Activated B cell treated with CpG ODN at 0.5 μM for 24 hours (primary cell): ENCODE measurements around the gene MYMK. TPM values are rescaled to one million over a fixed set of nuclear protein-coding genes. Genes with fewer than 3 reads are reported as not detected.

Source experiments
- ATAC-seq: fragments of 200-7000 bp; cut with Tn5 transposase; one replicate; pipeline ENCODE4 v1.10.0; 2021; ENCODE audit warnings: low read depth, mild to moderate bottlenecking, moderate library complexity
- CTCF ChIA-PET: fragments of 350-600 bp; sonication (Branson Sonifier 250); formaldehyde crosslinking; loops from one replicate; lab custom pipeline; 2021; ENCODE audit warnings: antibody characterized with exemption; lab: Charles Lee
- POLR2A ChIA-PET: fragments of 350-600 bp; sonication (Branson Sonifier 250); formaldehyde crosslinking; loops from one replicate; lab custom pipeline; 2021; ENCODE audit warnings: antibody characterized with exemption; lab: Charles Lee
- DNase-seq: peaks from one replicate; pipeline ENCODE4 v3.0.0; 2022
- H3K27ac Mint-ChIP-seq: one replicate; pipeline ENCODE4 v1.8.0; 2020; ENCODE audit warnings: mixed read lengths
- H3K27me3 Mint-ChIP-seq: one replicate; pipeline ENCODE4 v1.8.0; 2021; ENCODE audit warnings: mixed read lengths
- H3K36me3 Mint-ChIP-seq: one replicate; pipeline ENCODE4 v1.8.0; 2021; ENCODE audit warnings: low read depth, mixed read lengths
- H3K4me1 Mint-ChIP-seq: one replicate; pipeline ENCODE4 v1.8.0; 2021; ENCODE audit warnings: mixed read lengths
- H3K4me3 Mint-ChIP-seq: one replicate; pipeline ENCODE4 v1.8.0; 2020; ENCODE audit warnings: mild to moderate bottlenecking, mixed read lengths
- H3K9me3 Mint-ChIP-seq: one replicate; pipeline ENCODE4 v1.8.0; 2020; ENCODE audit warnings: mixed read lengths
- CTCF ChIP-seq: fragments of 200-600 bp; IDR thresholded peaks from one replicate; pipeline ENCODE4 v1.8.0; 2022; ENCODE audit warnings: antibody characterized with exemption, mild to moderate bottlenecking
- intact Hi-C: fragments of 100-400 bp; cut with micrococcal nuclease; formaldehyde crosslinking; loops from one replicate; pipeline ENCODE4 v1.15.1; 2024
- total RNA-seq: library from RNA; stranded (reverse); gene quantifications from 2 replicates; pipeline ENCODE4 v1.2.3, GENCODE V29; 2022

The MYMK gene
- total RNA-seq, 1 donor from 2014 or later = not detected

- Mint-ChIP-seq H3K27me3 (no peaks in the 10 kb centered on the region), H3K9me3 (no peaks in the 10 kb centered on the region), H3K27ac (no peak overlapping the region), H3K4me3 (no peak overlapping the region), H3K36me3 (no peaks in the 10 kb centered on the region), H3K4me1 (no peaks in the 10 kb centered on the region)
- intact Hi-C loops = no loop called here
- TF ChIP-seq CTCF = no peak
- no peak for DNase-seq
- ChIA-PET CTCF (interaction anchor here (1.4 kb wide), 1 partner anchor 9 kb away, joined by 3 read pairs; no protein-coding TSS in a partner anchor), POLR2A (no interaction called here)
- no peak for ATAC-seq
Observed at GRCh38 chr9:133492061-133493021, 32.4 kb downstream of the MYMK start.

DNA sequence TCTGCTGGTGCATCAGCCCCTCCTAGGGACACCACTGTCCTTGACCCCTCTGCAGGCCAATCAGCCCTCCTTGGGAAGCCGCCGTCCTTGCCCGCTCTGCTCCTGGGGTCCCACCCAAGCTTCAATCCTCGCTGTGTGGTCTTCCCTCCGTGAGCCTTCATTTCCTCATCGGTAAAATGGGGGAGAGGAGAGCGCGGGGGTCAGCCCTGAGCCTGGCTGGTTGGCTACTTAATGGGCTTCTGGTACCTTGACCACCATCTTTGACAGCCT is 33.2 kb downstream of the MYMK start:
- no peaks in the 10 kb centered on the region for H3K36me3 Mint-ChIP-seq
- intact Hi-C loops = no loop called here
- CTCF ChIA-PET = interaction anchor here (1.4 kb wide), 1 partner anchor 10 kb away, joined by 3 read pairs; no protein-coding TSS in a partner anchor
- no peak overlapping the region for H3K4me3 Mint-ChIP-seq
- no peak overlapping the region for H3K27ac Mint-ChIP-seq
- H3K27me3 Mint-ChIP-seq = no peaks in the 10 kb centered on the region
- TF ChIP-seq CTCF = no peak
- H3K9me3 Mint-ChIP-seq = no peaks in the 10 kb centered on the region
- DNase-seq = no peak
- POLR2A ChIA-PET = no interaction called here
- ATAC-seq = no peak
- no peaks in the 10 kb centered on the region for H3K4me1 Mint-ChIP-seq

- TF ChIP-seq CTCF = no peak
- intact Hi-C loops = no loop called here
- peaks cover 4% of the 10 kb centered on the region for H3K4me1 Mint-ChIP-seq
- H3K27ac Mint-ChIP-seq = no peak overlapping the region
- ChIA-PET CTCF (interaction anchor here (0.6 to 1.4 kb wide), 3 partner anchors 10 to 695 kb away, joined by 3 to 5 read pairs (median 3); no protein-coding TSS in a partner anchor), POLR2A (interaction anchor here (0.6 kb wide), 1 partner anchor 1988 kb away, joined by 3 read pairs; no protein-coding TSS in a partner anchor)
- H3K4me3 Mint-ChIP-seq = no peak overlapping the region
- DNase-seq = no peak
- H3K9me3 Mint-ChIP-seq = no peaks in the 10 kb centered on the region
- no peak for ATAC-seq
- no peaks in the 10 kb centered on the region for H3K36me3 Mint-ChIP-seq
- H3K27me3 Mint-ChIP-seq = peaks cover 1% of the 10 kb centered on the region
Observed at GRCh38 chr9:133490865-133491655, 33.7 kb downstream of the MYMK start.

DNA sequence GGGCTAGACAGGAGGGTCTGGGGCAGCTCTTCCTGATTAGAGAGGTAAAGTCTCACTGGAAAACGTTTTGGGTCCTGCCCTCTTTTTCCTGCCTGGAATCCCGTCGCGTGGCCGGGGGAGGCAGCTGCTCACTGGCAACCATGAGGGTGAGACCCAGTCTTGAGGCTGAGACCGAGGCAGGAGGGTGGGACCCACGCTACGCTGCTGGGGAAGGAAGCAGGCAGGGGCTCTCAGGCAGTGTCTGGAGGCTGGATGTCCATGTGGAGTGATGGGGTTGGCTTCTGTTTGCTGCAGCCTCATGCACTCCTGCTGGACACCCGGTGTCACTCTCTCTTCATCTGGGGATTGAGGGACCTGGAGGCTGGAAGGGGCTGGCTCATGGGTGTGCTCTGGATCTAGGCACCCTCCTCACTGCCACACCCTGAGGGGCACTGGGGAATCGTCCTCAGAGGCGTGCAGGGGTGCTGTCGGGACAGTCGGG is 34.5 kb downstream of the MYMK start:
- H3K4me1 Mint-ChIP-seq = peaks cover 5% of the 10 kb centered on the region
- no peak overlapping the region for H3K27ac Mint-ChIP-seq
- H3K36me3 Mint-ChIP-seq = no peaks in the 10 kb centered on the region
- TF ChIP-seq CTCF = no peak
- CTCF ChIA-PET = interaction anchor here (1.0 kb wide), 1 partner anchor 304 kb away, joined by 5 read pairs; no protein-coding TSS in a partner anchor
- POLR2A ChIA-PET = interaction anchor here (0.6 kb wide), 1 partner anchor 1989 kb away, joined by 3 read pairs; no protein-coding TSS in a partner anchor
- intact Hi-C loops = no loop called here
- DNase-seq (no peak), ATAC-seq (no peak)
- H3K9me3 Mint-ChIP-seq = no peaks in the 10 kb centered on the region
- no peak overlapping the region for H3K4me3 Mint-ChIP-seq
- H3K27me3 Mint-ChIP-seq = peaks cover 1% of the 10 kb centered on the region
